GM12801 (cell line): ENCODE results near the gene LTB4R.

Experiments
- TF ChIP-seq, protein P1 (sequence below): IDR thresholded peaks from one replicate; pipeline ENCODE4 v1.5.1; 2011; ENCODE audit warnings: control low read depth; ENCODE audit not compliant: insufficient read length; ENCODE audit errors: extremely low read depth

Gene LTB4R

DNA sequence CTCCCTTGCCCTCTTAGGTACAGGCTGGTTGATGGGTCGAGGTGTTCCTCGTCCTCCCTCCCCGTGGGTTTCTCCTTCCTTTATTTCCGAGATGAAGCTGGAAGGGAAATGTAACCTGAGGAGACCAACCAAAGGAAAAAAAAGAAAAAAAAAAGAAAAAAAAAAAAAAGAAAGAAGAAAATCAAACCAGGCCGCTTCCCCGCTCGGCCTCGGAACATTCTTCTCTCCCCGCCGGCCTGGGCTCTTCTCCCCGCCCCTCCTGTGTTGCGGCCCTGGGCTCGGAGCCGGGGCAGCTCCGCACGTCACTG is 55.1 kb downstream of the LTB4R start:
- TF ChIP-seq, protein P1, sequence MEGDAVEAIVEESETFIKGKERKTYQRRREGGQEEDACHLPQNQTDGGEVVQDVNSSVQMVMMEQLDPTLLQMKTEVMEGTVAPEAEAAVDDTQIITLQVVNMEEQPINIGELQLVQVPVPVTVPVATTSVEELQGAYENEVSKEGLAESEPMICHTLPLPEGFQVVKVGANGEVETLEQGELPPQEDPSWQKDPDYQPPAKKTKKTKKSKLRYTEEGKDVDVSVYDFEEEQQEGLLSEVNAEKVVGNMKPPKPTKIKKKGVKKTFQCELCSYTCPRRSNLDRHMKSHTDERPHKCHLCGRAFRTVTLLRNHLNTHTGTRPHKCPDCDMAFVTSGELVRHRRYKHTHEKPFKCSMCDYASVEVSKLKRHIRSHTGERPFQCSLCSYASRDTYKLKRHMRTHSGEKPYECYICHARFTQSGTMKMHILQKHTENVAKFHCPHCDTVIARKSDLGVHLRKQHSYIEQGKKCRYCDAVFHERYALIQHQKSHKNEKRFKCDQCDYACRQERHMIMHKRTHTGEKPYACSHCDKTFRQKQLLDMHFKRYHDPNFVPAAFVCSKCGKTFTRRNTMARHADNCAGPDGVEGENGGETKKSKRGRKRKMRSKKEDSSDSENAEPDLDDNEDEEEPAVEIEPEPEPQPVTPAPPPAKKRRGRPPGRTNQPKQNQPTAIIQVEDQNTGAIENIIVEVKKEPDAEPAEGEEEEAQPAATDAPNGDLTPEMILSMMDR, result no peak

DNA sequence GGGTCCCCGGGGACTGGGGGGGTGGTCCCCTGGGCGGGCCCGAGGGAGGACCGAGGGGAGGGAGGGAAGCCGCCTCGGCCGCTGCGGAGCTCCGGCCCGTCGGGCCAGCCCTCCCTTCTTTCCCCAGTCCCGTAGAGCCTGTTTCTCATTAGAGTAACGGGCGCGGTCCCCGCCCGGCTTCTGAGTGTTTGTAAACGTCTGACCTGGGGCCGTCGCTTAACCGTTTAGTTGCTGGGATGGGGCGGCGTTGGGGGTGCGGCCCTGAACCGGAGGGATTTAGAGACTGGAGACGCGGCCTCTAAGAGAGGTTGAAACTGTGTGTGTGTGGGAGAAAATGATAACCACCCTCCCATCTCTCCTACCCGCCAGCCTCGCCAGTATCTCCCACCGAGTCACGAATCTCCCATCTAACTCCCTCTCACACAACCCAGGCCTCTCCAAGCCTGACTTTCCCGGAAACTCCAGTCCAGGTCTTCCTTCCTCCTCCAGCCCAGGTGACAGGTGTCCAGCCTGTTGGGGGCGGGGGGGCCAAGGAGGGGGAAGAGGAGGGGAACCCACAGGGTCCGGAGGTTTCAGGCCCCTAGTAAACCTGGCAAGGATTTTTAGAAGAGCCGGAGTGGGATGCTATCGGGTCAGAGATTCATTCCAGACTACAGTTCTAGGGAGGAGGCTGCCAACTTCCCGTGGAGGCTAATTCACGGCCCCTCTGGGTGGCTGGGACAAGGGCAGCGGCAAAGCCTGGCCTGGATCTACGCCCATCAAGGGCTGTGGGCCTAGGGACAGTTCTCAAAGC is 55.6 kb downstream of the LTB4R start:
- TF ChIP-seq, protein P1, result no peak
